GM12878 (cell line): Measurements from ENCODE around the gene APLN. TPM values are rescaled to one million over a fixed set of nuclear protein-coding genes. Genes with fewer than 3 reads are reported as not detected.

Source experiments
- ATAC-seq: fragments of 200-7000 bp; cut with Tn5 transposase; 3 replicates; pipeline ENCODE4 v1.9.1; 2020; ENCODE audit warnings: mild to moderate bottlenecking, moderate library complexity
- BruUV-seq: library from RNA; stranded (reverse); fragments of 400-500 nt; replicated peaks from 2 replicates; lab custom pipeline; 2021; lab: Mats Ljungman, UMichigan
- CTCF ChIA-PET: fragments of 300-600 bp; sonication (Branson Sonifier 250); formaldehyde crosslinking; extraction: SDS; loops from one replicate; lab custom pipeline; 2021; ENCODE audit warnings: inconsistent platforms; lab: Yijun Ruan, JAX
- POLR2A ChIA-PET: fragments of 350-600 bp; formaldehyde crosslinking; extraction: SDS; loops from one replicate; lab custom pipeline; 2021; ENCODE audit warnings: inconsistent platforms; lab: Charles Lee
- RAD21 ChIA-PET: fragments of 300-600 bp; sonication (Branson Sonifier 250); formaldehyde crosslinking; loops from one replicate; lab custom pipeline; 2023; ENCODE audit warnings: antibody characterized with exemption; ENCODE audit not compliant: unreplicated experiment; lab: Charles Lee
- SMC1A ChIA-PET: fragments of 300-600 bp; sonication (Branson Sonifier 250); formaldehyde crosslinking; loops from one replicate; lab custom pipeline; 2023; ENCODE audit not compliant: unreplicated experiment, uncharacterized antibody; lab: Charles Lee
- DNase-seq: peaks from one replicate; pipeline ENCODE4 v3.0.0-alpha.2; 2011; ENCODE audit warnings: low read depth, low spot score
- FAIRE-seq: peaks from 3 replicates; lab custom pipeline; 2011; peaks lifted over from hg19 to GRCh38; lab: Jason Lieb, UNC
- H2AFZ ChIP-seq: 2 replicates; pipeline ENCODE4 v1.6.0; 2011; ENCODE audit warnings: low read depth, low read length, control low read depth; ENCODE audit not compliant: control insufficient read depth
- H3K27ac ChIP-seq: 2 replicates; pipeline ENCODE4 v1.5.1; 2011; ENCODE audit warnings: control low read depth; ENCODE audit not compliant: control insufficient read depth, insufficient read depth
- H3K27me3 ChIP-seq, 2 experiments: replicated peaks in 1 of 2; 2 replicates each; pipeline versions ENCODE4 v1.6.0 to v1.6.1; 2011; ENCODE audit warnings: low read length in 1 of 2; ENCODE audit not compliant: control insufficient read depth in 2 of 2, insufficient read depth in 2 of 2
- H3K36me3 ChIP-seq, 2 experiments: 2 replicates each; pipeline ENCODE4 v1.5.1; 2011; ENCODE audit warnings: low read length in 1 of 2; ENCODE audit not compliant: control insufficient read depth in 2 of 2, insufficient read depth in 2 of 2
- H3K4me1 ChIP-seq: 2 replicates; pipeline ENCODE4 v1.6.1; 2011; ENCODE audit warnings: mild to moderate bottlenecking, low read length, moderate library complexity, mixed read lengths; ENCODE audit not compliant: control insufficient read depth, insufficient read depth
- H3K4me2 ChIP-seq: 2 replicates; pipeline ENCODE4 v1.6.0; 2011; ENCODE audit warnings: control low read depth; ENCODE audit not compliant: control insufficient read depth, insufficient read depth
- H3K4me3 ChIP-seq: fragments of 200-600 bp; sonication (generic); 2 replicates; pipeline ENCODE4 v1.5.1; 2016
- H3K79me2 ChIP-seq: 2 replicates; pipeline ENCODE4 v1.6.0; 2011; ENCODE audit warnings: low read length; ENCODE audit not compliant: control insufficient read depth, insufficient read depth
- H3K9ac ChIP-seq: 2 replicates; pipeline ENCODE4 v1.8.0; 2011; ENCODE audit warnings: low read length, control low read depth, mixed read lengths; ENCODE audit not compliant: control insufficient read depth, insufficient read depth
- H3K9me3 ChIP-seq: replicated peaks from 3 replicates; pipeline ENCODE4 v1.5.1; 2011; ENCODE audit warnings: mild to moderate bottlenecking, low read length; ENCODE audit not compliant: control insufficient read depth, insufficient read depth
- H4K20me1 ChIP-seq: 2 replicates; pipeline ENCODE4 v1.6.0; 2011; ENCODE audit not compliant: control insufficient read depth, insufficient read depth
- BMI1 ChIP-seq: fragments of 450-650 bp; IDR thresholded peaks from 2 replicates; pipeline ENCODE4 v1.6.1; 2016; ENCODE audit warnings: mild to moderate bottlenecking, moderate library complexity, borderline replicate concordance
- CEBPB ChIP-seq, 2 experiments: fragments of 150-350 bp in 1 of 2; IDR thresholded peaks; 2 replicates each; pipeline ENCODE4 v1.6.1; 2012 to 2014; ENCODE audit warnings: low read depth in 2 of 2, low read length in 2 of 2, borderline replicate concordance in 1 of 2, inconsistent platforms in 1 of 2
- CHD2 ChIP-seq: IDR thresholded peaks from 2 replicates; pipeline ENCODE4 v1.6.1; 2011; ENCODE audit warnings: low read depth, low read length, improper control_type of control experiment, borderline replicate concordance
- E4F1 ChIP-seq: fragments of 450-650 bp; IDR thresholded peaks from 2 replicates; pipeline ENCODE4 v1.6.1; 2018; ENCODE audit warnings: borderline replicate concordance, mild to moderate bottlenecking; ENCODE audit not compliant: partially characterized antibody
- ESRRA ChIP-seq: IDR thresholded peaks from 2 replicates; pipeline ENCODE4 v1.6.1; 2012; ENCODE audit warnings: mild to moderate bottlenecking, low read length, improper control_type of control experiment
- HDAC6 ChIP-seq: fragments of 200-600 bp; sonication (generic); IDR thresholded peaks from one replicate; pipeline ENCODE4 v1.8.0; 2017; ENCODE audit warnings: antibody characterized with exemption; ENCODE audit not compliant: unreplicated experiment
- KLF5 ChIP-seq: fragments of 450-650 bp; IDR thresholded peaks from 2 replicates; pipeline ENCODE4 v1.6.1; 2014; ENCODE audit warnings: mild to moderate bottlenecking; ENCODE audit not compliant: partially characterized antibody
- LARP7 ChIP-seq: fragments of 450-650 bp; IDR thresholded peaks from 2 replicates; pipeline ENCODE4 v1.6.1; 2017; ENCODE audit warnings: mild to moderate bottlenecking
- RB1 ChIP-seq: fragments of 450-650 bp; formaldehyde crosslinking; IDR thresholded peaks from 2 replicates; pipeline ENCODE4 v1.6.1; 2017; ENCODE audit warnings: mild to moderate bottlenecking, borderline replicate concordance
- RBBP5 ChIP-seq: fragments of 200-600 bp; sonication (generic); conservative IDR thresholded peaks from 2 replicates; pipeline ENCODE4 v1.6.1; 2016
- SIN3A ChIP-seq: IDR thresholded peaks from 2 replicates; pipeline ENCODE4 v1.6.1; 2012; ENCODE audit warnings: low read depth, low read length, improper control_type of control experiment
- SIX5 ChIP-seq: IDR thresholded peaks from 2 replicates; pipeline ENCODE4 v1.6.1; 2011; ENCODE audit warnings: mild to moderate bottlenecking, low read depth, low read length, moderate library complexity; ENCODE audit not compliant: severe bottlenecking
- SMARCA5 ChIP-seq: fragments of 450-650 bp; IDR thresholded peaks from 2 replicates; pipeline ENCODE4 v1.6.1; 2017; ENCODE audit warnings: mild to moderate bottlenecking
- SUZ12 ChIP-seq: fragments of 200-600 bp; sonication (generic); IDR thresholded peaks from one replicate; pipeline ENCODE4 v1.6.1; 2018; ENCODE audit warnings: antibody characterized with exemption, mild to moderate bottlenecking; ENCODE audit not compliant: unreplicated experiment
- WGBS: methylation state at CpG from one replicate; pipeline ENCODE4 v1.1.6; 2016; ENCODE audit warnings: low lambda C conversion rate; ENCODE audit not compliant: insufficient replicate concordance, insufficient coverage; ENCODE audit errors: missing lambda C conversion rate; 5-methylcytosine and 5-hydroxymethylcytosine counted together
- in situ Hi-C: fragments of 300-500 bp; cut with MboI; formaldehyde crosslinking; loops from 9 replicates; pipeline ENCODE4 v1.14.3; 2018; ENCODE audit warnings: mixed read lengths
- intact Hi-C: fragments of 100-400 bp; cut with micrococcal nuclease; formaldehyde crosslinking; loops from one replicate; pipeline ENCODE4 v1.14.2; 2022; ENCODE audit not compliant: unreplicated experiment
- polyA plus RNA-seq, 11 experiments: library from polyadenylated mRNA; depleted of rRNA in 4 of 11; unstranded in 6 of 11; stranded (reverse) in 5 of 11; fragments of >200 nt; fragmentation: Nextera tagmentation in 4 of 11; fragmentation: Illumina TruSeq in 1 of 11; extraction: Ambion mirVana in 4 of 11; extraction: Trizol in 1 of 11; gene quantifications; 1 replicate in 1 of 11; 2 replicates in 10 of 11; pipeline versions ENCODE4 v1.2.1 to v1.2.3, GENCODE V29; 2011 to 2016; ENCODE audit warnings: inconsistent platforms in 2 of 11, missing spikeins in 2 of 11, low read depth in 1 of 11
- total RNA-seq, 4 experiments: library from RNA; depleted of rRNA in 3 of 4; stranded (reverse); fragments of >200 nt in 3 of 4; fragmentation: Illumina TruSeq in 1 of 4; extraction: Trizol in 1 of 4; gene quantifications; 2 replicates each; pipeline versions ENCODE4 v1.2.1 to v1.2.3, GENCODE V29; 2013 to 2021
- TF ChIP-seq, protein P1 (sequence below): IDR thresholded peaks from 2 replicates; pipeline ENCODE4 v1.6.1; 2011; ENCODE audit warnings: low read depth, mild to moderate bottlenecking, low read length, moderate library complexity, borderline replicate concordance; ENCODE audit errors: extremely low read depth
- TF ChIP-seq, protein P2 (sequence below): IDR thresholded peaks from 2 replicates; pipeline ENCODE4 v1.6.1; 2011; ENCODE audit warnings: mild to moderate bottlenecking, low read depth, low read length, moderate library complexity; ENCODE audit not compliant: insufficient replicate concordance

The APLN gene
- total and polyA plus RNA-seq, 10 of the 15 experiments (the other 5 are each of a cell fraction or from before 2014, with no cell fraction given) = 0.31 TPM; not detected in 9

GRCh38 chrX:129638917-129639316 lies 15.8 kb downstream of the APLN start:
- Histone ChIP-seq H3K27me3 (no peaks in the 10 kb centered on the region; a peak in 2 of 4 replicates), H3K9ac (no peak overlapping the region), H4K20me1 (no peaks in the 10 kb centered on the region), H3K79me2 (no peaks in the 10 kb centered on the region), H3K36me3 (no peaks in the 10 kb centered on the region), H3K9me3 (peaks cover 3% of the 10 kb centered on the region; the same call in 1 of the 3 replicates), H2AFZ (no peak overlapping the region), H3K4me2 (no peak overlapping the region), H3K27ac (no peak overlapping the region), H3K4me1 (no peaks in the 10 kb centered on the region), H3K4me3 (no peak overlapping the region)
- RAD21 ChIA-PET = interaction anchor here (1.6 kb wide), 1 partner anchor 86 kb away, joined by 3 read pairs; no protein-coding TSS in a partner anchor
- SMC1A ChIA-PET = interaction anchor here (0.7 to 5.2 kb wide), 4 partner anchors 11 to 184 kb away, joined by 3 to 28 read pairs (median 8); no protein-coding TSS in a partner anchor
- FAIRE-seq = no peak
- CTCF ChIA-PET = interaction anchor here (1.0 to 7.9 kb wide), 6 partner anchors 22 to 185 kb away, joined by 3 to 74 read pairs (median 6); no protein-coding TSS in a partner anchor
- no peak for ATAC-seq
- POLR2A ChIA-PET = interaction anchor here (0.7 kb wide), 1 partner anchor 142 kb away, joined by 3 read pairs; no protein-coding TSS in a partner anchor
- no TSS peak for BruUV-seq
- intact Hi-C loops = no loop called here
- no peak for DNase-seq
- TF ChIP-seq RBBP5 (no peak), CHD2 (no peak), SMARCA5 (no peak), HDAC6 (no peak), LARP7 (no peak), SIN3A (no peak), ESRRA (no peak), KLF5 (no peak), BMI1 (no peak), SIX5 (no peak), SUZ12 (no peak), RB1 (no peak), CEBPB (IDR thresholded peaks at IDR 0.05; ENCODE audit: borderline replicate concordance in 1 of 2, low read depth in 2 of 2, low read length in 2 of 2) (no peak), E4F1 (no peak)
- TF ChIP-seq, protein P1, sequence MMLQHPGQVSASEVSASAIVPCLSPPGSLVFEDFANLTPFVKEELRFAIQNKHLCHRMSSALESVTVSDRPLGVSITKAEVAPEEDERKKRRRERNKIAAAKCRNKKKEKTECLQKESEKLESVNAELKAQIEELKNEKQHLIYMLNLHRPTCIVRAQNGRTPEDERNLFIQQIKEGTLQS = no peak
- TF ChIP-seq, protein P2, sequence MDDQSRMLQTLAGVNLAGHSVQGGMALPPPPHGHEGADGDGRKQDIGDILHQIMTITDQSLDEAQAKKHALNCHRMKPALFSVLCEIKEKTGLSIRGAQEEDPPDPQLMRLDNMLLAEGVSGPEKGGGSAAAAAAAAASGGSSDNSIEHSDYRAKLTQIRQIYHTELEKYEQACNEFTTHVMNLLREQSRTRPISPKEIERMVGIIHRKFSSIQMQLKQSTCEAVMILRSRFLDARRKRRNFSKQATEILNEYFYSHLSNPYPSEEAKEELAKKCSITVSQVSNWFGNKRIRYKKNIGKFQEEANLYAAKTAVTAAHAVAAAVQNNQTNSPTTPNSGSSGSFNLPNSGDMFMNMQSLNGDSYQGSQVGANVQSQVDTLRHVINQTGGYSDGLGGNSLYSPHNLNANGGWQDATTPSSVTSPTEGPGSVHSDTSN = no peak
- in situ Hi-C loops = no loop called here
- 63% methylated on average over 8 of the region's 8 CpGs for WGBS
